22Rv1 (cell line): ENCODE data around the gene GPNMB.

ENCODE experiments used
- ZFX ChIP-seq: fragments of 450-650 bp; IDR thresholded peaks from 2 replicates; pipeline ENCODE4 v1.6.1; 2017; ENCODE audit warnings: antibody characterized with exemption, borderline replicate concordance
- TF ChIP-seq, protein P1 (sequence below): fragments of 450-650 bp; IDR thresholded peaks from 2 replicates; pipeline ENCODE4 v1.5.1; 2017; ENCODE audit warnings: mild to moderate bottlenecking

DNA sequence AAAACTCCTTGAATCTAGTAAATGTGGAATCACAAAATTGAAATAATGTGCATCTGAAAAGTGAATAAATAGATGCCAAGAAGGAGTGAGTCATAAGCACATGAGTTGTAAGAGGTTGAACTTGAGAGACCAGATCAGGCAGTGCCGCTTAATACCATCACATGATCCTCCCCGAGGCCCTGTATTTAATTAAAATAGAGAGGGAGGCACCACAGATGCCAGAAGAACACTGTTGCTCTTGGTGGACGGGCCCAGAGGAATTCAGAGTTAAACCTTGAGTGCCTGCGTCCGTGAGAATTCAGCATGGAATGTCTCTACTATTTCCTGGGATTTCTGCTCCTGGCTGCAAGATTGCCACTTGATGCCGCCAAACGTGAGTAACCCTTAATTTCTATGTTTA, at the start of gene GPNMB:
- TF ChIP-seq, protein P1, sequence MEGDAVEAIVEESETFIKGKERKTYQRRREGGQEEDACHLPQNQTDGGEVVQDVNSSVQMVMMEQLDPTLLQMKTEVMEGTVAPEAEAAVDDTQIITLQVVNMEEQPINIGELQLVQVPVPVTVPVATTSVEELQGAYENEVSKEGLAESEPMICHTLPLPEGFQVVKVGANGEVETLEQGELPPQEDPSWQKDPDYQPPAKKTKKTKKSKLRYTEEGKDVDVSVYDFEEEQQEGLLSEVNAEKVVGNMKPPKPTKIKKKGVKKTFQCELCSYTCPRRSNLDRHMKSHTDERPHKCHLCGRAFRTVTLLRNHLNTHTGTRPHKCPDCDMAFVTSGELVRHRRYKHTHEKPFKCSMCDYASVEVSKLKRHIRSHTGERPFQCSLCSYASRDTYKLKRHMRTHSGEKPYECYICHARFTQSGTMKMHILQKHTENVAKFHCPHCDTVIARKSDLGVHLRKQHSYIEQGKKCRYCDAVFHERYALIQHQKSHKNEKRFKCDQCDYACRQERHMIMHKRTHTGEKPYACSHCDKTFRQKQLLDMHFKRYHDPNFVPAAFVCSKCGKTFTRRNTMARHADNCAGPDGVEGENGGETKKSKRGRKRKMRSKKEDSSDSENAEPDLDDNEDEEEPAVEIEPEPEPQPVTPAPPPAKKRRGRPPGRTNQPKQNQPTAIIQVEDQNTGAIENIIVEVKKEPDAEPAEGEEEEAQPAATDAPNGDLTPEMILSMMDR = no peak
- TF ChIP-seq ZFX = no peak
